ENCODE measurements around the gene MYO1D. TPM values are rescaled to one million over a fixed set of nuclear protein-coding genes. Genes with fewer than 3 reads are reported as not detected.

Gene MYO1D
- total RNA-seq, 2 donors from 2014 or later = 42.9 to 43.7 TPM

- H3K27me3 ChIP-seq (ENCODE audit: control insufficient read depth, insufficient read depth, low read length, poor library complexity, severe bottlenecking) = no peaks in the 10 kb centered on the region
- DNase-seq = no peak
- H3K27ac Mint-ChIP-seq = no peak overlapping the region
- no peak for TF ChIP-seq CTCF (conservative IDR thresholded peaks at IDR 0.05)
- no peak overlapping the region for H3K27ac ChIP-seq (ENCODE audit: low read depth, low read length)
- H3K9me3 Mint-ChIP-seq = peaks cover 7% of the 10 kb centered on the region
- H3K4me3 ChIP-seq (ENCODE audit: low read length) = no peak overlapping the region
- H3K4me1 ChIP-seq (ENCODE audit: control insufficient read depth, insufficient read depth, low read length) = no peaks in the 10 kb centered on the region
- no peak overlapping the region for H3K4me3 Mint-ChIP-seq
- H3K36me3 ChIP-seq (ENCODE audit: control insufficient read depth, insufficient read depth, low read length) = peaks cover 10% of the 10 kb centered on the region
- H3K36me3 Mint-ChIP-seq (ENCODE audit: low read depth) = peaks cover 15% of the 10 kb centered on the region
- H3K9me3 ChIP-seq (ENCODE audit: control insufficient read depth, low read length) = peaks cover 17% of the 10 kb centered on the region
- H3K9ac ChIP-seq (ENCODE audit: extremely low read depth, low read length, poor library complexity, severe bottlenecking) = no peak overlapping the region
- no peaks in the 10 kb centered on the region for H3K4me1 Mint-ChIP-seq
- H3K27me3 Mint-ChIP-seq (ENCODE audit: insufficient read depth) = no peaks in the 10 kb centered on the region
- WGBS, 2 experiments (ENCODE audit: insufficient coverage in 1 of 2, insufficient read length in 1 of 2) = 75% methylated on average over 2 of the region's 2 CpGs; no CpG with 5 or more reads in 1 of the 2 experiments
Measured at GRCh38 chr17:32596628-32597027, 280.3 kb downstream of the MYO1D start.

GRCh38 chr17:32596206-32596605 is 280.7 kb downstream of the MYO1D start:
- Mint-ChIP-seq H3K4me1 (no peaks in the 10 kb centered on the region), H3K4me3 (no peak overlapping the region), H3K9me3 (peaks cover 7% of the 10 kb centered on the region), H3K36me3 (ENCODE audit: low read depth) (peaks cover 14% of the 10 kb centered on the region), H3K27me3 (ENCODE audit: insufficient read depth) (no peaks in the 10 kb centered on the region), H3K27ac (no peak overlapping the region)
- Histone ChIP-seq H3K27me3 (ENCODE audit: control insufficient read depth, insufficient read depth, low read length, poor library complexity, severe bottlenecking) (no peaks in the 10 kb centered on the region), H3K4me1 (ENCODE audit: control insufficient read depth, insufficient read depth, low read length) (no peaks in the 10 kb centered on the region), H3K9me3 (ENCODE audit: control insufficient read depth, low read length) (peaks cover 17% of the 10 kb centered on the region), H3K4me3 (ENCODE audit: low read length) (no peak overlapping the region), H3K27ac (ENCODE audit: low read depth, low read length) (no peak overlapping the region), H3K9ac (ENCODE audit: extremely low read depth, low read length, poor library complexity, severe bottlenecking) (no peak overlapping the region), H3K36me3 (ENCODE audit: control insufficient read depth, insufficient read depth, low read length) (peaks cover 7% of the 10 kb centered on the region)
- DNase-seq = no peak
- no peak for TF ChIP-seq CTCF (conservative IDR thresholded peaks at IDR 0.05)
- WGBS, 2 experiments (ENCODE audit: insufficient coverage in 1 of 2, insufficient read length in 1 of 2) = 91 to 100% methylated on average over 5 to 8 of the region's 8 CpGs

- Mint-ChIP-seq H3K27me3 (ENCODE audit: insufficient read depth) (no peaks in the 10 kb centered on the region), H3K4me1 (no peaks in the 10 kb centered on the region), H3K4me3 (no peak overlapping the region), H3K36me3 (ENCODE audit: low read depth) (peaks cover 1% of the 10 kb centered on the region), H3K9me3 (no peaks in the 10 kb centered on the region), H3K27ac (no peak overlapping the region)
- Histone ChIP-seq H3K9ac (ENCODE audit: extremely low read depth, low read length, poor library complexity, severe bottlenecking) (no peak overlapping the region), H3K27ac (ENCODE audit: low read depth, low read length) (no peak overlapping the region), H3K9me3 (ENCODE audit: control insufficient read depth, low read length) (no peaks in the 10 kb centered on the region), H3K36me3 (ENCODE audit: control insufficient read depth, insufficient read depth, low read length) (no peaks in the 10 kb centered on the region), H3K27me3 (ENCODE audit: control insufficient read depth, insufficient read depth, low read length, poor library complexity, severe bottlenecking) (no peaks in the 10 kb centered on the region), H3K4me3 (ENCODE audit: low read length) (no peak overlapping the region), H3K4me1 (ENCODE audit: control insufficient read depth, insufficient read depth, low read length) (no peaks in the 10 kb centered on the region)
- DNase-seq = no peak
- TF ChIP-seq CTCF (conservative IDR thresholded peaks at IDR 0.05) = peak; percentile 54
- WGBS, 2 experiments (ENCODE audit: insufficient coverage in 1 of 2, insufficient read length in 1 of 2) = 69 to 91% methylated on average over 1 of the region's 1 CpG
Measured at GRCh38 chr17:32593003-32593402, 283.9 kb downstream of the MYO1D start.
